ENCODE measurements around the gene ZCCHC10.
A peak's percentile ranks its signal among the peaks of the same experiment; 100 is the strongest.

Gene ZCCHC10

DNA sequence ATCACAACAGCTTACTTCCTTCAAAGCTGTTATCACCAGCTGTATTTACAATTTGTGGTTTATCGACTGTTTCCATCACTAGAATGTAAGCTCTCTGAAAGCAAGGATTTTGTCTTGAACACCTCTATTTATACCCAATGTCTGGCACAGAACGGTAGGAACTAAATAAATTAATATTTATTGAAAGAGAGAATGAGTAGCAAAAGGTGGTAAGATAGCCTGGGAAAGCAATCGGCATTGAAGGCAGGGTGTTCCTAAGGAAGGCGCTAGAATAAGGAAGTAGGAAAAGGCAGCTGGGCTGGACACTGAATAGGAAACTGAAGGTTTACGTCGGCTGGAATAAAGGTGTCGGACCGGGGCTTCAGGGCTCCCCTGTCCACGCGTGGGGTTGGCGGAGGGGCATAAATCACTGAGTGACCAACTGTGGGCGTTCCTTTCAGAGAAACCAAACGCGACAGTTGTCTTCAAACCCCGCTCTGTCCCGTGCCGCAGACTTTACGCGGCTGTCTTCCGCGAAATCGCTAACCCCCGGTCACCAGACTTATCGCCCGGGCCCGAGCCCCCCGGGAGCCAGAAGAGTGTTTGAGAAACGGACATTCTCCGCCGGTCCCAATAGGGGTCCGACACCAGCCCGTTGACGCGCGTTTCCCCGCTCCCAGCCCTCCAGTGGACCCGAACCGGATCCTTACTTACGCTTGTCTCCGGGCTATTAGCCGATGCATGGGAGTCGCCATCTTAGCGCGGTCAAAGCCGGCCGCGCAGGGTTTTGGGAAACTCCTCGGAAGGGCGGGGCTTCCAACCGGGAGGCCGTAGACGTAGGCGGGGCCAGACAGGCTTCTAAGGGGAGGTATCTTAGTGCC lies at the start of gene ZCCHC10:
Gene ZCCHC10, minus strand, starts transcription at position 746 of the 860 bp plus-strand sequence. Its CDS starts 12 bp downstream, at position 734.
- H3K4me3 ChIP-seq (ENCODE audit: insufficient read depth, low read length, poor library complexity, severe bottlenecking) = peak within 1 kb of the TSS; percentile 88
- peaks cover 4% of the 10 kb centered on the region; the same call in 1 of the 2 replicates for H3F3A ChIP-seq (ENCODE audit: insufficient read depth)
- no peak for TF ChIP-seq EZH2phosphoT487 (conservative IDR thresholded peaks at IDR 0.05; ENCODE audit: low read length)
- TF ChIP-seq, protein P1, sequence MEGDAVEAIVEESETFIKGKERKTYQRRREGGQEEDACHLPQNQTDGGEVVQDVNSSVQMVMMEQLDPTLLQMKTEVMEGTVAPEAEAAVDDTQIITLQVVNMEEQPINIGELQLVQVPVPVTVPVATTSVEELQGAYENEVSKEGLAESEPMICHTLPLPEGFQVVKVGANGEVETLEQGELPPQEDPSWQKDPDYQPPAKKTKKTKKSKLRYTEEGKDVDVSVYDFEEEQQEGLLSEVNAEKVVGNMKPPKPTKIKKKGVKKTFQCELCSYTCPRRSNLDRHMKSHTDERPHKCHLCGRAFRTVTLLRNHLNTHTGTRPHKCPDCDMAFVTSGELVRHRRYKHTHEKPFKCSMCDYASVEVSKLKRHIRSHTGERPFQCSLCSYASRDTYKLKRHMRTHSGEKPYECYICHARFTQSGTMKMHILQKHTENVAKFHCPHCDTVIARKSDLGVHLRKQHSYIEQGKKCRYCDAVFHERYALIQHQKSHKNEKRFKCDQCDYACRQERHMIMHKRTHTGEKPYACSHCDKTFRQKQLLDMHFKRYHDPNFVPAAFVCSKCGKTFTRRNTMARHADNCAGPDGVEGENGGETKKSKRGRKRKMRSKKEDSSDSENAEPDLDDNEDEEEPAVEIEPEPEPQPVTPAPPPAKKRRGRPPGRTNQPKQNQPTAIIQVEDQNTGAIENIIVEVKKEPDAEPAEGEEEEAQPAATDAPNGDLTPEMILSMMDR (IDR thresholded peaks at IDR 0.05; ENCODE audit: insufficient read depth, low read length, poor library complexity, severe bottlenecking) = no peak
- no peaks in the 10 kb centered on the region for H4K20me1 ChIP-seq (ENCODE audit: low read depth, low read length)
- H3K79me2 ChIP-seq (ENCODE audit: insufficient read depth, low read length) = peaks cover 46% of the 10 kb centered on the region
- peak within 1 kb of the TSS; percentile 92 for H3K9ac ChIP-seq (ENCODE audit: low read length)
- no peaks in the 10 kb centered on the region for H3K36me3 ChIP-seq (ENCODE audit: low read length)
- no peaks in the 10 kb centered on the region for H3K27me3 ChIP-seq (ENCODE audit: low read length)
- H3K9me3 ChIP-seq (ENCODE audit: insufficient read depth, low read length) = no peaks in the 10 kb centered on the region
- H2AFZ ChIP-seq (ENCODE audit: low read depth, low read length, severe bottlenecking) = peak within 1 kb of the TSS; percentile 98
- H3K4me2 ChIP-seq (ENCODE audit: low read depth, low read length, poor library complexity, severe bottlenecking) = peak within 1 kb of the TSS; percentile 94
- H3K27ac ChIP-seq (ENCODE audit: low read depth, low read length) = peak within 1 kb of the TSS; percentile 53
- no peaks in the 10 kb centered on the region for H3K9me2 ChIP-seq (replicated peaks; ENCODE audit: insufficient read depth, low read length)

DNA sequence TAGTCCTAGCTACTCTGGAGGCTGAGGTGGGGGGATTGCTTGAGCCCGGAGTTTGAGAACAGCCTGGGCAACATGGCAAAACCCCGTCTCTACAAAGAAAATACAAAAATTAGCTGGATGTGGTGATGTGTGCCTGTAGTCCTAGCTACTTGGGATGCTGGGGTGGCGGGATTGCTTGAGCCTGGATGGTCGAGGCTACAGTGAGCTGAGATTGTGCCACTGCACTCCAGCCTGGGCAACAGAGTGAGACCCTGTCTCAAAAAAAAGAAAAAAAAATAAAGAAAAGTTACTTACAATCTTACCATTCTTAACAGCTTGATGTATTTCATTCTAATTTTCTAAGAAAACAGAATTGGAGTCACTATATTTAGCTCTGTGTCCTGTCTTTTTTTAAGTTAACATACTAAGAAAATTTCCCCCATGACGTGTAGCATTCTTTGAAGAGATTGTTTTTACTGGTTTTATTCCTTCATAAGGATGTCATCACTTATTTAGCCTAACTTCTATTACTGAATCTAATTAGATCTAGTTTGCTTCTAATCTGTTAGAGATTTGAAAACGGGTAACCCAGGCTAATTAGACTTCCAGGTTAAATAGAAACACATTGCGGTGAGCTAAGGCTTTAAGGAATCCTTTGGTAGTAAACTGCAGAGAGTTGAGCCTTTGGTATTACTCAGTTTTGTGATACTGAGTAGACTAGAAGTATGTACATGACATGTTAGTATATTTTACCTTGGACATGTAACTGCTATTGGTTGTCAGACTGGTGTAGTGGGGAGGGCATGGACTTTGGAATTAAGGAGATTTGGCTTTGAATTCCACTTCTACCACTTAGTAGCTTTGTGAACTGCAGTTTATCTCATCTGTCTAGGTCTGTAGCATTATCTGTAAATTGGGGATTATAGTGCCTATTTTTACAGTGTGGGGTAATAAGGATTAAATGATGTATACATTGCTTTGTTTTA lies 49.5 kb upstream of the ZCCHC10 start:
- H3K9ac ChIP-seq (ENCODE audit: low read length) = no peak overlapping the region
- peaks cover 49% of the 10 kb centered on the region for H3K79me2 ChIP-seq (ENCODE audit: insufficient read depth, low read length)
- no peaks in the 10 kb centered on the region for H3K27me3 ChIP-seq (ENCODE audit: low read length)
- TF ChIP-seq, protein P1 (IDR thresholded peaks at IDR 0.05; ENCODE audit: insufficient read depth, low read length, poor library complexity, severe bottlenecking) = no peak
- TF ChIP-seq EZH2phosphoT487 (conservative IDR thresholded peaks at IDR 0.05; ENCODE audit: low read length) = no peak
- no peaks in the 10 kb centered on the region for H3K9me2 ChIP-seq (replicated peaks; ENCODE audit: insufficient read depth, low read length)
- no peak overlapping the region for H2AFZ ChIP-seq (ENCODE audit: low read depth, low read length, severe bottlenecking)
- H3K9me3 ChIP-seq (ENCODE audit: insufficient read depth, low read length) = no peaks in the 10 kb centered on the region
- H3K36me3 ChIP-seq (ENCODE audit: low read length) = peaks cover 50% of the 10 kb centered on the region
- peaks cover 6% of the 10 kb centered on the region; the same call in 1 of the 2 replicates for H3F3A ChIP-seq (ENCODE audit: insufficient read depth)
- peaks cover 5% of the 10 kb centered on the region; the same call in 1 of the 2 replicates for H4K20me1 ChIP-seq (ENCODE audit: low read depth, low read length)
- H3K4me3 ChIP-seq (ENCODE audit: insufficient read depth, low read length, poor library complexity, severe bottlenecking) = no peak overlapping the region
- H3K27ac ChIP-seq (ENCODE audit: low read depth, low read length) = no peak overlapping the region
- no peak overlapping the region for H3K4me2 ChIP-seq (ENCODE audit: low read depth, low read length, poor library complexity, severe bottlenecking)

DNA sequence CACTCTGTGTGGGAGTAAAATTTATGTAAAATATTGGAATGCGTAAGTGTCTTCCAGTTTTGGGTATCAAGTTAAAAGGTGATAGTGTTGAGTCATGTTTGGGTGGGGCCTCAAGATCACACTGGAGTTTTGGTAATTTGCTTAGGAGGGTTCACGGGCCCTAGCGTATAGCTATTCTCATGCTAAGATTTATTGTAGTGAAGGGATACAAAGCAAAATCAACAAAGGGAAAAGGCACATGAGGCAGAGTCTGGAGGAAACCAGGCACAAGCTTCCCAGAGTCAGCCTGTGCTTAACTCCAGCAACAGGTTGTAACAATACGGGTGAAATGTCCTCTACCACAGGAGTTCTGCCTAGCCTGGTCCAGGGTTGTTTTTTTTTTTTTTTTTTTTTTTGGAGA lies 45.7 kb upstream of the ZCCHC10 start:
- Histone ChIP-seq H3F3A (ENCODE audit: insufficient read depth) (peaks cover 6% of the 10 kb centered on the region; the same call in 1 of the 2 replicates), H3K9me2 (replicated peaks; ENCODE audit: insufficient read depth, low read length) (no peaks in the 10 kb centered on the region), H3K4me2 (ENCODE audit: low read depth, low read length, poor library complexity, severe bottlenecking) (no peak overlapping the region), H3K27ac (ENCODE audit: low read depth, low read length) (no peak overlapping the region), H2AFZ (ENCODE audit: low read depth, low read length, severe bottlenecking) (no peak overlapping the region), H3K79me2 (ENCODE audit: insufficient read depth, low read length) (peaks cover 35% of the 10 kb centered on the region), H3K9ac (ENCODE audit: low read length) (no peak overlapping the region), H3K9me3 (ENCODE audit: insufficient read depth, low read length) (no peaks in the 10 kb centered on the region), H3K36me3 (ENCODE audit: low read length) (peaks cover 59% of the 10 kb centered on the region), H4K20me1 (ENCODE audit: low read depth, low read length) (no peaks in the 10 kb centered on the region; the same call in 1 of the 2 replicates), H3K4me3 (ENCODE audit: insufficient read depth, low read length, poor library complexity, severe bottlenecking) (no peak overlapping the region), H3K27me3 (ENCODE audit: low read length) (no peaks in the 10 kb centered on the region)
- TF ChIP-seq EZH2phosphoT487 (conservative IDR thresholded peaks at IDR 0.05; ENCODE audit: low read length) = no peak
- TF ChIP-seq, protein P1 (IDR thresholded peaks at IDR 0.05; ENCODE audit: insufficient read depth, low read length, poor library complexity, severe bottlenecking) = no peak

Data from SU-DHL-6 (cell line).